GM21737 (cell line): ENCODE data around the gene TMEM108.

ENCODE experiments used
- ATAC-seq: cut with Tn5 transposase; IDR thresholded peaks from one replicate; pipeline ENCODE4 v1.9.1; 2021; ENCODE audit warnings: mild to moderate bottlenecking, moderate library complexity; ENCODE audit not compliant: unreplicated experiment

The TMEM108 gene

DNA sequence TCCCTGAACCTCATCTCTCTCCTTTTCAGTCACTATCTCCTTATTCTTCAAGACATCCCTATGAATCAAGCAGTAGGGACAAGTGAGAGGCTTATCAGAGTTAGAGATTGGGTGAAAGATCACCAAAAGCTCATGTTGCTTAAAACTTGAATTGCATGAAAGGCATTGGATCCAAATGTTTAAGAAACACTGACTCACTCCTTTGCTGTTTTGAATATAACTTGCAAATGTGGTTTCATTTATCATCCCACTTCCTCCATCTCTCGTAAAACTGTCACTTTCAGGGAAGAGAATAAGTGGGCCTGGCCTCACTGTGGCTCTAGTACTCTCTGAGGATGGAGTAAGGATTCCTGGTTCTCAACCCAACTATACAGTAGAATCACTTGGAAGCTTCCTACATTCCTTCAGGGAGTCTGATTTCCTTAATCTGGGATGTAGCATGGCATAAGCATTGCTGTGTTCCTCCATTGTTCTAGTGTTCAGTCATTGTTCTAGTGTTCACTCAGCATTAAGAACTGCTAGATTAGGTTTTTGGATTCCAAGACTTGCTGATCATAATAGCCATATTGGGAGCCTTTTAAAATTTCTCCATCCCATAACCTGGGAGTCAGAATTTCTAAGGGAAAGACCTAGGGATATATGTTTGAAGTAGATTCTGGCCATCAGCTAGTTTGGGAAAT, 171.8 kb downstream of the TMEM108 start:
- ATAC-seq: no peak

DNA sequence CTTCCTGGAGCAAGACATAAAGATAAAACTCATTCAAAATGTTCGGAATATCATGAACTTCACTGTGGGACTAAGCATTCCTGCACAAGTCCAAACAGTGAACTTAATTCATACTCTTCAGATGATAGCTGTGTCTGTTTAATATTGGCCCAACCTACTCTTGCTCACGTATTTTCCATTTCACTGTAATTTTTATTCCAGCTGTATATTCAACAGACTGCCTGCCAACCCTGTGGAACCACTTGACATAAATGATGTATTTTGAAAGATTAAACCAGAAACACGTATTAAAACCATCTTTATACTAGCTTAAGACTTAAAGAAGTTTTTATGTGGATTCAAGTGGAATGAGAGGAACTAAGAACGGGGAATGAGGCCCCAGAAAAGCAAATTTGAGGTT, 172.5 kb downstream of the TMEM108 start:
- no peak for ATAC-seq

DNA sequence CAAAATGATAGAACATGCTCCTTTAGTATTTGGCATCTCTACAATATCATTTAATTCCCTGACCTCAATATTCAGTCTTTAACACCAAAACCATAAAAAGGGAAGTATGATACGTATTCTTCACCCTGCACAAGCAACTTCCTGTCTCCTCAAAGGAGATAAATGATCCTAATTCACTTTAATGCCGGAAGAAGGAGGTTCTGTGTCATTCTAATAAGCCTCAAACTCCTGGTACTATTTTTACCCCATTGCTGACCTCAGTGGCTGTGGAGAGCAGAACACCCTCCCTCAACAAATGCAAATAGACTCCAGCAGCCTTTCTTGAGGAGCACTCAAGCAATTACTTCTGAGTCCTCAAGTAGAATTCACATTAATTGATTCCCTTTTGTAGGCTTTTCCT, 173.3 kb downstream of the TMEM108 start:
- peak; percentile 97 for ATAC-seq

DNA sequence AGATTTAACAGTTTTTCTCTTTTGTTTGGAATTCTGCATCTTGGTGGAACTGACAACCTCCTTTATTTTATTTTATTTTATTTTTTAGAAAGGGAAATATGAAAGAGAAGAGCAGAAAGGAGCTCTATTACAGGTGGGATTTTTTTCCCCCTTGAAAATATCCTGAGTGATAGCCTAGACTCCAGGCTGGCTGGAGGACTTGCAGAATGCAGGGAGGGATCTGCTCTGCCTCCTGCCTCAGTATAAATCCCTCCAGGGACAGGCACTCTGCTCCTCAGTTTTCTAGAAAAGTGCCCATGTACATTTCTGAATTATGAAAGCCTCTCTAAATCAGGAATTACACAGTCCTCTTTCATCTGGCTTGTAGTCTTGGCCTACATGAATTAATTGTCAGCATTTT, 173.7 kb downstream of the TMEM108 start:
- no peak for ATAC-seq

DNA sequence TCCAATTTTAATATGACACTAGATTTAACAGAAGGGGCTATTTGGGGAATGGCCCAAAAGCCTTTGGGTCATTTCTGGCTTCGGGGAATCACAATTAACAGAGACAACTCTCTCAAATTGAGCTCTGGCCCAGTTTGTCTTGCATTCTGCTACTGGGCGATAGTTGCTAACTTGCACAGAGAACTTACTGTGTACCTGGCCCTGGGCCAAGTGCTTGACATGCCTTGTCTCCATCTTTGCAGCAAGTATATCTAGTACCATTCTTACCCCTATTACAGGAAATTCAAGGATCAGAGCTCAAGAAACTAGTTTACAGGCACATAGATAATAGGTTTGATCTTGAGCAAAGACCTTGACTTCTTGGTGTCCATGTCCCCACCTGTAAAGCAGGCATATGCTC, 175.7 kb downstream of the TMEM108 start:
- no peak for ATAC-seq

DNA sequence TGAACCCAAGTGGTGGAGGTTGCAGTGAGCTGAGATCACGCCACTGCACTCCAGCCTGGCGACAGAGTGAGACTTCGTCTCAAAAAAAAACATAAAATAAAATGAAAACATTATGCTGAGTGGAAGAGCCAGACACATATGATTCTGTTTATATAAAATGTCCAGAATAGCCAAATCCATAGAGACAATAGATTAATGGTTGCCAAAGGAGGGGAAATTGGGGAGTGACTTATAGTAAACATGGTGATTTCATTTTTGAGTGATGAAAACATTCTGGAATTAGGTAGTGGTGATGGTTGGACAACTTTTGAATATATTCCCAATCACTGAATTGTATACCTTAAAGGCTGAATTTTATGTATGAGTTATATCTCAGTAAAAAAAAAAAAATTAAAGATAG, 189.6 kb downstream of the TMEM108 start:
- no peak for ATAC-seq

DNA sequence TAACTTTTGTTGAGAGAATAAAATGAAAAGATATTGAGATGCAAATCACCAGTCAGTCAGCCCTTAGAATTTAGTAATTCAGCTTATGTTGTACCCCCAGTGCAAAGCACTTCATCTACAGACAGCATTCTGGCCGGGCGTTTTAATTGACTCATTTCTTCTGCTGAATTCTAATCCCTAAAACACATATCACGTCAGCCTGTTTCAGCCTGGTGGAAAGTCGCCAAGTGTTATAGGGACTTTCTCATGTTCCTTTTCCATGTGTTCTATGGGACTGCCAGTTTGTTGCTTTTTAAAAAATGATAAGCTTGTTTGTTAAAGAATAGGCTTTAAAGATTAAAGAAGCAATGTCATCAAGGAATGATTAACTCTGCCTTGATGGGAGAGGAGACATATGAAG, 192.0 kb downstream of the TMEM108 start:
- no peak for ATAC-seq

DNA sequence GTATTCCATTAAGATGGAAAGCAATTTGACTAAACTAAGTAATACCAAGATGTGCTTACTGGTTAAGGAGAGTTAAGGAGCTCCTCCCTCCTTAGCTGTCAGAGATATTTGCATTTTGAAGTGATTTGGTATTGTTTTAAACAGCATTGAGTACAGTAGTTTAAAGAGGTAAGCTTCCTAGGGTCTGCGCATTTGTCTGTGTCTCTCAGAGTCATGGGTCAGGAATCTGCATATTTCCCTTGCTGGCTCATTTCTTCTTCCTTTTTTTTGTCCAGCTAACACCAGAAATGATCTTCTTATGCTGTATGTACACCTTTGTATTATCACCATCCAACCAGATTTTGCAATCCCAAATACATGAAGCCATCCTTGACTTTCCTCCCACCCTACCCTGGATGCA, 198.7 kb downstream of the TMEM108 start:
- no peak for ATAC-seq

DNA sequence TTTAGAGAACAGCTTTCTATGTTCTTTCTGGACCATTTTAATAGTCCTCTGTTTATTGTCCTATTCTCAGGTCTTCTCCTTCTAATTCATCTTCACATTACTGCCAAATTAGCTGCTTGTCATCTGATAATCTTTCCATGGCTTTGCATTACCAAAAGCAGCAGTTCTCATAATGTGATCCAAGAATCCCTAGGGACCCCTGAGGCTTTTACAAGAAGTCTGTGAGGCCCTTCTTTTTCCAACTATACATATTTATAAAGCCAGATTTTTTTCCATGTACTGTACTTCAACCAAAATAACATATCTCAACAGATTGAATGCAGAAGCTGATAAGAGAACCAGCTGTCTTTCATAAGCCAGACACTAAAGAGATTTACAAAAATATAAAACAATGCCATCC, 199.2 kb downstream of the TMEM108 start:
- ATAC-seq: no peak

DNA sequence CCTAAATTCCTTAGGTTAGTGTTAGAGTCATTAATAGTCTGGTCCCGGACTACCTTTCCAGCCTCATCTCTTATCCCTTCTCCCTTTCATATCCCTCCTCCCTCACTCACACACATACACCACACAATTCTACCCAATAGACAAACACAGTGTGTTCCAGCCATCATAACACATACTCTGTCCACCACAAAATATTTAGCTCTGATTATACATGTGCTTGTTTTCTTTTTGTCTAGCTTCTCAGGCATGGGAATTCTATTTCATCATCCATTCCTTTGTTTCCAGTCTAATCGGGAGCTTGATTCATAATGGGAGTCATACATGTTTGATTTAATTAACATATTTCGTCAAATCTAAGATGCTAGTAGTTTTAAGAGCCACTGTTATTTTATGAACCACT, 199.8 kb downstream of the TMEM108 start:
- no peak for ATAC-seq

DNA sequence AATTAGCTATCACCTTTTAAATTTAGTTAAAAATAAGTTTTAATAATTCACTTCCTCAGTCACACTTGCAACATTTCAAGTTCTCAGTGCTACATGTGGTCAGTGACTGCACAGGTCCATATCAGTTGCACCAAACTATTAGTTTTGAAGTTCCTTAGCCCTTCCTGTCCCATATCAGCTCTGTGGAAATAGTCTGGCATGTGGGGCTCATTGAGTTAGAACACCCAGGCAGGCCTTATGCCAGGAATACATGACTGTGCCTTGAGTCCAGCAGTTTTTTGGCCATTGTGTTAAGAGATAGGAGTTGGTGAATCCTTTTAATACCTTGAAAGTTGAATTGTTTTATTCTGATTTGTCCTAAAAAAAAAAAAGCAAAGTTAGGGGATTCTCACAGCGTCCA, 207.9 kb downstream of the TMEM108 start:
- no peak for ATAC-seq

DNA sequence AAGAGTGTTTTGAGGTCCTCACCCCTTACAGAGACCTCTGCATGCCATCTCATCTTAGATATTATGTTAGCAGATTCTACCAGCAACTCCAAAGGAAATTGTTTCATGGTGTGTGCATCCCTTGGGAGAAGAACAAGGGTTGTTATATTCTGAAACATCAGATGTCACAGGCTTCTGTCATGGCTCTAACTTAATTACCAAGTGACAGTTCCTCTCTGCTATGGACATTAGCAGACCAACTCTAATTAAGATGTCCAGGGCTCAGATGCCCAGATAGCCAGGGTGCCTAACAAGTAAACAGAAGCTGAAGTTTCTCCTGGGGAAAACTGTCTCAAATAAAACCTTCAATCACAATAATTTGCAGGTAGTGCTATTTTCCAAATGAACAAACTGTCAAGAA, 208.6 kb downstream of the TMEM108 start:
- no peak for ATAC-seq

DNA sequence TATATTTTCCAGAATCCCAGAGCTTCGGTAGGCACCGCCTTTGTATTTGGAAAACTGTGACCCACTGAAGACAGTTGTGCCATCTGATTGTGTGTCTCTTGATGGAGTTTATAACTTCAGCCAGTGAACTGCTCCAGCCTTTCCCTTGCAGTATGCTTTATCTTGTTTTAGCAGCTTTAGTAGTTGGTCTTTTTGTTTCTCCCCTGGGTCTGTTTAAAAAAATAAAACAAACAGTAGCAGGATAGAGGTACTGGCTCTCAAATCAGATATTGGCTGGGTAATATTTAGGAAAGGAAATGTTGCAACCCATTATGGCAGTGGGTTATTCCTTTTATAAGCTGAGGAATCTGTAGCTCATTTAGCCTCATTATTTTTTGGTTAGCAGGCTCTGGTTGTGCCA, 210.2 kb downstream of the TMEM108 start:
- ATAC-seq: no peak

DNA sequence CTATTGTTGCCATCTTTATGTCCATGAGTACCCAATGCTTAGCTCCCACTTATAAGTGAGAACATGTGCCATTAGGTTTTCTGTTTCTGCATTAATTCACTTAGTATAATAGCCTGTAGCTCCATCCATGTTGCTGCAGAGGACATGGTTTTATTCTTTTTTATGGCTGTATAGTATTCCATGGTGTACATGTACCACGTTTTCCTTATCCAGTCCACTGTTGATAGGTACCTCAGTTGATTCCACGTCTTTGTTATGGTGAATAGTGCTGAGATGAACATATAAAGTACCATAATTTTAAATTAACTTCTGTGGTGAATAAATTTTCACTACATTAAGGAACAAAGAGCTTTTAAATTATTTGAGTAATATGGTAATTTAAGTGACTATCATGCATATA, 211.3 kb downstream of the TMEM108 start:
- ATAC-seq: no peak

DNA sequence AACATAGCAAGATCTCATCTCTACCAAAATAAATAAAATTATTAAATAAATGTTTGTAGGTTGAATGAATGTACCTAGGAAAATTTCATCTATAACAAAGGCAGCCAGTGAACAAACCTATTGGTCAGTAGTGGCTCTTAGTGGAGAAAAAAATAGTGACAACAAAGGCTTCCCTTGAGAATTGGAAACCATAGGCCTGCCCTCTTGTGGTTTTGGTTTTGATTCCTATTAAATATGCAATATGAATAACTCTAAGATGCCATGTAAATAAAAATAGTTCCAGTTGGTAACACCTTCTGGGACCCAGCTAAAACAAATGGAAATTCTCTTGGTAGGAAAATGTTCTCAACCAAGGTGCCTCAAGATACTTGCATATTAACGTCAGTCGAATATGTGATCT, 216.0 kb downstream of the TMEM108 start:
- ATAC-seq: no peak

DNA sequence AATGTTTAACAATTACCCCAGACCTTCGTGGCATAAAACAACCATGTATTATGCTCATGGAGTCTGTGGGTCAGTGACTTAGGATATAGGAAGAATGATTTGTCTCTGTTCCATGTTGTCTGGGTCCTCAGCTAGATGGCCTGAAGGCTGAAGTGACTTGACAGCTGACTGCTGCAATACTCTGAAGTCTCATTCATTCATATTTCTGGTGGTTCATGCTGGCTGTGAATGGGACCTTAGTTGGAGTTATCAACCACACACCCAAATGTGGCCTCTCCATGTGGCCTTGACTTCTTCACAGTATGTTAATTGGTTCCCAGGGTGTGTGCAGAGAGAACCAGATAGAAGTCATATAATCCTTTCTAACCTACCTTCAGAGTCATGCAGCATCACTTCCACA, 216.5 kb downstream of the TMEM108 start:
- no peak for ATAC-seq

DNA sequence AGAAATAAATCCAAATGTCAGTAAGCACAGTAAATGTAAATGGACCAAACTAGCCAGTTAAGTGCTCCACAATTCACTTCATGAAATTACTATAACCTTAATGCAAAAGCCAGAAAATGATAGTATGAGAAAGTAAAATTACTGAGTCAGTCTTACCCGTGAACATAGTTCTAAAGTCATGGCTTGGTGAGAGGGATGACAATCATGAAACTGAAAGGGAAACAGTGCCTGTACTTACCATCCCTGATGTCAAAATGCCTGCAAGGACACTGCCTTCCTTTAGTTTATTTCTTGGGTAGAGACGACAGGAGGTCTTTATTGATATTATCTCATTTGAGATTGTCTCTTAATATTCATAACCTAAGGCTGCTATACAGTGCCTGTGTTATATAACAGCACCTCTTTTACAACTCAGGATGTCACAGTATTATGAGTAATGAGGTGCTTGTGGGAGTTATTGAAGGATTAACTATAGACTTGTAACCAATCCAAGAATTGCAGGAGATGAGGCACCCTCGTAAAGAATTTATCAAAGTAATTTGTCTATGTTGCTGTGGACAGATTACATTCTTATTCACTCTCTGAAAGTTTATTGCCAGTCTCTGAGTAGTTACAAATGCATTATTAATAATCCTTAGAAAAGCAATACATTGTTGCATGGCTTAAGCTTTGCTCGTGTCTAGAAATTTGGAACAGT, 218.7 kb downstream of the TMEM108 start:
- ATAC-seq: no peak

DNA sequence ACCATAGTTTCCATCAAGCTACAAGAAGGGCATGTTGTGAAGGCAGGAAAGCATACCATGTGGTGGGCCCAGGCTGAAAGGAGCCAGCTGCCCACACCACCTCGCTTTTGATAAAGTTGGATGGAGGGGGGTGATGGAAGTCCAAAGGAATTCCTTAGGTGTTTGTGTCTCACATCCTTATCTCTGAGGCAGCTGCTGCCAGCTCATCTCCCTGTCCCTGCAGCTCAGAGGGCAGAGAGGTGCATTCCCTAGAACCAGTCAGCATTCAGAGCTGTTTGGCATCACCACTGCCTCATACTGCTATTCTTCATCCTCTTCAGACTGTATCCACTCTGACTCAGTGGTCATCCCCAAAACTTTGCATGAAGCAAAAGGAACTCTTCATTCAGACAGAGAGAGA, 220.2 kb downstream of the TMEM108 start:
- no peak for ATAC-seq

DNA sequence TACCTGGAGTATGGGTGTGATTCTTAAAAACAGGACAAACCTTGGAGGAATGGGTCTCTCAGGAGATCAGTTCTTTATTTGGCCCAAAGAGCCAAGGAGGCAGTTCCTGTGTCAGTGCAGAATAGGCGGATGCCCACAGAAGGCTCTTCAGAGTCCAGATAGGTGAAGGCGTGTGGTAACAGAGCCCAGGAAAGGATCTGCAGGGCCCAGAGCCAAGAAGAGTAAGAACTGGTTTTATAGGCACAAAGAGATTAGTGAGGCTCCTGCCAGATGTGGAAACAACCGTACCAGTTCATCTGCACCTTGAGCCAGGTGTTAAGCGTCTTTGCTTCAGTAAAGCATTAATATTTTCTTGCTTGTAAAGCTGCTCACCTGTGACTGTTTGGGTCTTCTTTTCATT, 221.6 kb downstream of the TMEM108 start:
- ATAC-seq: no peak

DNA sequence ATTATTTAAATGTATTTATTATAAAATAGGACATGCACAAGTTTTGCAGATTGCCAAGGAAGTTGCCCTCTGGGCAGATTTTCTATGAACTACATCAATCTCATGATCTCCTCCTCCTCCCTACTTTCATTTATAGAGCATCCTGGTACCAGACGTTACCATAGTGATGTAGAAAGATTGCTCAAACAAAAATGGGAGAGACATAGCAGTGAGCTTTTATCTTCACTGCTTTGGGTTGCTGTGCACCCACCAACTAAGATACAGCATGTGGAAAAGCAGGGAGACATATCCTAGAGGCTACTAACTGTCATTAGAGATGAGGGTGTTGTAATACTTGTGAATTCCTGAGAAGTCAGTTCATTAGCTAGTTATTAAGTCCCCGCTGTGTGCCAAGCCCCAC, 224.1 kb downstream of the TMEM108 start:
- ATAC-seq: no peak

DNA sequence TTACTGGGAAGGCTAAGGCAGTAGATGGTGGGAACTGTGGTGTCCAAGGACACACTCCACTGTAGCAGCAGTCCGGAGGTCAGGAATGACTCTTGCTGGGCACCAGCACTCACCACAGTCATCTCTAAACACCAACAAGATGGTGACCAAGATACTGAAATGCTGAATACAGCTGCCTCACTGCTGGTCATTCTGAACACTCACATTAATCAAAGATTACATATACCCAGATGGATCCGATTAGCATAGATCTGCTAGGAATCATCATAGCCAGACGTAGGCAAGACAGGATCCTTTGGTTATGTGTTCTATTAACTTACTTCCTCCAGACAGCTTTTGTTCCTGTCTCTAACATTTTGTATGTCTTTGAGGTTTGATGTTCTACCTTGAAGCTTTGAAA, 226.7 kb downstream of the TMEM108 start:
- ATAC-seq: no peak

DNA sequence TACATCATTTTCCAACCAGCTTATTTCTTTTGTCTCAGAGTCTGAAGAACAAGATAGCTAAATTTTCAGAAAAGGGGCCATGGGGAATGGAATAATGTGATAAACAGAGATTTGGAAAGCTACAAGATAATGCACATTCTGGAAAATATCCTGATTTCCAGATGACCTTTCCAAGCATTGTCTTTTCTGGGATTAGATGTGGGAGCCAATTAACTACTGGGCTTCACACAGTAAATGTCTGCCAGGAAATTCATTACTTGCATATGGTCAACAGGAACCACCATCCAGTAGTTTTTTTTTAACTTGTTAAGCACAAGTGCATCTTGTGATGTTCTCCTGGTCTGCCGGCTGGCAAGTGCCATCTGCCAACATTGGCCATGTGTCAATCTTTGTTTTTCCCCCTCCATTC, 230.5 kb downstream of the TMEM108 start:
- ATAC-seq: no peak

DNA sequence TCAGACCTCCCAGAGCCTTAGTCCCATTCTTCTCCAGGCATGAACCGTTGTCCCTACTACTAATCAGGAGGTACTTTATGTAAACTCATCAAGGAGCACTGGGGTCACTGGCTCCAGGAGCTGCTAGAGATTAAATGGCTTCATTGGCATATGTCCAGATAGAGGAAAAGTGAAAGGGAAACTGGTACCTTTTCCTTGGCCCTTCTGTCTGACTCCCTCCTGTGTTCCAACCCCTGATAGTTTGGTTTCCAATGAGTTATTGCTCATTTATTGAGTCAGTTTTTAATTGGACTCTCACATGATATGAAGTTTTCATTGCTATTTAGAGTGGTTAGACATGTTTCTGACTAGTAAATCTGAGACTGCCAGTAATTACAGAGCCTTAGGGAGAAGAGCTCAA, 231.2 kb downstream of the TMEM108 start:
- no peak for ATAC-seq
